ENCODE measurements around the gene CFAP47. TPM values are rescaled to one million over a fixed set of nuclear protein-coding genes. Genes with fewer than 3 reads are reported as not detected.

CFAP47 gene
- total and polyA plus RNA-seq, 2 of the 8 experiments (the other 6 are each of a cell fraction or from before 2014, with no cell fraction given), result 0.04 TPM; not detected in 1

DNA sequence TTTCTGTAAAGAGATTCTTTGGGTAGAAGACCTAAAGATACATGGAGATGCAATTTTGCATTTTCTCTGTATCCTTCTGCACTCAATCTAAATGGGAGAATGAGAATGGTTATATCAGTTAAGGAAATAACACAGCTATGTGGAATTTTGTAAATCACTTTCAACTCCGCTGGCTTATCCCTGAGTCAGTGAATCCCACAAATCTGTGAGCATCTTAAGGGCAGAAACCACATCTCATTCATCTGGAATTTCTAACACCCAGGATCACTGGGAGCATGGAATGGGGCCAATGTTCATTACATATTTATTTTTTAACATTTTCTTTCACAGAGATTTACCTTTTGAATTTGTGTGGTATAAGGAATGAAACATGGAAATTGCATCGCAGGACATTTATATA is 167.8 kb downstream of the CFAP47 start (continued):
- TF ChIP-seq CHD7 (IDR thresholded peaks at IDR 0.05; ENCODE audit: insufficient replicate concordance, low read length) (no peak), BACH1 (IDR thresholded peaks at IDR 0.05; ENCODE audit: low read length) (no peak), SP2 (IDR thresholded peaks at IDR 0.05; ENCODE audit: low read length) (no peak), HDAC6 (IDR thresholded peaks at IDR 0.05; ENCODE audit: low read depth, low read length) (no peak), SP4 (IDR thresholded peaks at IDR 0.05; ENCODE audit: low read length) (no peak), RXRA (IDR thresholded peaks at IDR 0.05; ENCODE audit: insufficient read depth, low read depth, low read length) (no peak), ATF2 (IDR thresholded peaks at IDR 0.05; ENCODE audit: low read length) (no peak)

All from H1 (cell line).